A673 (cell line): ENCODE results near the gene OLFM1. TPM values are rescaled to one million over a fixed set of nuclear protein-coding genes. Genes with fewer than 3 reads are reported as not detected.

Source experiments
- BruUV-seq: library from RNA; stranded (reverse); fragments of 400-500 nt; replicated peaks from 2 replicates; lab custom pipeline; 2021; lab: Mats Ljungman, UMichigan
- CTCF ChIA-PET: fragments of 300-600 bp; sonication (Branson Sonifier 250); formaldehyde crosslinking; loops from one replicate; lab custom pipeline; 2022; ENCODE audit warnings: antibody characterized with exemption; lab: Charles Lee
- POLR2A ChIA-PET: fragments of 300-600 bp; sonication (Branson Sonifier 250); formaldehyde crosslinking; loops from one replicate; lab custom pipeline; 2022; ENCODE audit warnings: antibody characterized with exemption; ENCODE audit not compliant: low non-redundant PET; lab: Charles Lee
- DNase-seq: peaks from one replicate; pipeline ENCODE4 v3.0.0-alpha.2; 2015; ENCODE audit warnings: low spot score
- H3K27ac ChIP-seq: fragments of 200-600 bp; sonication (generic); 2 replicates; pipeline ENCODE4 v1.5.1; 2016; ENCODE audit warnings: mixed run types, low read depth, mild to moderate bottlenecking, mixed read lengths, antibody characterized with exemption, low read length; ENCODE audit not compliant: poor library complexity, severe bottlenecking
- H3K27me3 ChIP-seq: fragments of 200-600 bp; sonication (generic); replicated peaks from 2 replicates; pipeline ENCODE4 v1.6.1; 2017; ENCODE audit warnings: mixed run types, low read depth, mild to moderate bottlenecking, mixed read lengths, antibody characterized with exemption, low read length; ENCODE audit not compliant: insufficient read depth, poor library complexity
- H3K36me3 ChIP-seq: fragments of 200-600 bp; sonication (generic); 2 replicates; pipeline ENCODE4 v1.6.1; 2016; ENCODE audit warnings: mixed run types, mild to moderate bottlenecking, mixed read lengths, antibody characterized with exemption, low read length; ENCODE audit not compliant: insufficient read depth, poor library complexity, severe bottlenecking
- H3K4me1 ChIP-seq: fragments of 200-600 bp; sonication (generic); 2 replicates; pipeline ENCODE4 v1.6.1; 2017; ENCODE audit warnings: mixed run types, mild to moderate bottlenecking, mixed read lengths, antibody characterized with exemption, low read length; ENCODE audit not compliant: insufficient read depth, poor library complexity, severe bottlenecking
- H3K4me3 ChIP-seq: fragments of 200-600 bp; sonication (generic); 2 replicates; pipeline ENCODE4 v1.5.1; 2016; ENCODE audit warnings: low read depth, mixed run types, mild to moderate bottlenecking, mixed read lengths, low read length; ENCODE audit not compliant: poor library complexity, severe bottlenecking
- H3K9me3 ChIP-seq: fragments of 200-600 bp; sonication (generic); 2 replicates; pipeline ENCODE4 v1.6.1; 2016; ENCODE audit warnings: mixed run types, low read depth, mild to moderate bottlenecking, mixed read lengths, antibody characterized with exemption, low read length; ENCODE audit not compliant: poor library complexity, severe bottlenecking
- EZH2 ChIP-seq: fragments of 200-600 bp; sonication (generic); IDR thresholded peaks from 2 replicates; pipeline ENCODE4 v1.6.1; 2017; ENCODE audit warnings: borderline replicate concordance, low read depth, mild to moderate bottlenecking, mixed read lengths, antibody characterized with exemption, low read length; ENCODE audit not compliant: poor library complexity, severe bottlenecking
- intact Hi-C: fragments of 100-400 bp; cut with micrococcal nuclease; formaldehyde crosslinking; loops from one replicate; pipeline ENCODE4 v1.10.0; 2022; ENCODE audit not compliant: unreplicated experiment
- total RNA-seq: library from RNA; stranded (reverse); gene quantifications from 2 replicates; pipeline ENCODE4 v1.2.3, GENCODE V29; 2021
- TF ChIP-seq, protein P1 (sequence below): fragments of 300-800, 200-600 bp; sonication (generic); conservative IDR thresholded peaks from 2 replicates; pipeline ENCODE4 v1.5.1; 2017; ENCODE audit warnings: low read depth, mild to moderate bottlenecking, antibody characterized with exemption, low read length, moderate library complexity, mixed read lengths

Gene OLFM1
- total RNA-seq, 1 experiment from 2014 or later, result 308 TPM

GRCh38 chr9:135151757-135152613, 64.5 kb downstream of the OLFM1 start:
- Histone ChIP-seq H3K27ac (peak overlapping the region; percentile 95), H3K9me3 (no peaks in the 10 kb centered on the region), H3K4me3 (no peak overlapping the region), H3K4me1 (peaks cover 35% of the 10 kb centered on the region), H3K36me3 (peaks cover 11% of the 10 kb centered on the region), H3K27me3 (no peaks in the 10 kb centered on the region)
- intact Hi-C loops, result no loop called here
- TF ChIP-seq, protein P1, sequence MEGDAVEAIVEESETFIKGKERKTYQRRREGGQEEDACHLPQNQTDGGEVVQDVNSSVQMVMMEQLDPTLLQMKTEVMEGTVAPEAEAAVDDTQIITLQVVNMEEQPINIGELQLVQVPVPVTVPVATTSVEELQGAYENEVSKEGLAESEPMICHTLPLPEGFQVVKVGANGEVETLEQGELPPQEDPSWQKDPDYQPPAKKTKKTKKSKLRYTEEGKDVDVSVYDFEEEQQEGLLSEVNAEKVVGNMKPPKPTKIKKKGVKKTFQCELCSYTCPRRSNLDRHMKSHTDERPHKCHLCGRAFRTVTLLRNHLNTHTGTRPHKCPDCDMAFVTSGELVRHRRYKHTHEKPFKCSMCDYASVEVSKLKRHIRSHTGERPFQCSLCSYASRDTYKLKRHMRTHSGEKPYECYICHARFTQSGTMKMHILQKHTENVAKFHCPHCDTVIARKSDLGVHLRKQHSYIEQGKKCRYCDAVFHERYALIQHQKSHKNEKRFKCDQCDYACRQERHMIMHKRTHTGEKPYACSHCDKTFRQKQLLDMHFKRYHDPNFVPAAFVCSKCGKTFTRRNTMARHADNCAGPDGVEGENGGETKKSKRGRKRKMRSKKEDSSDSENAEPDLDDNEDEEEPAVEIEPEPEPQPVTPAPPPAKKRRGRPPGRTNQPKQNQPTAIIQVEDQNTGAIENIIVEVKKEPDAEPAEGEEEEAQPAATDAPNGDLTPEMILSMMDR, result no peak
- no peak for TF ChIP-seq EZH2
- ChIA-PET POLR2A (interaction anchor here (0.6 kb wide), 1 partner anchor 57 kb away, joined by 3 read pairs; no protein-coding TSS in a partner anchor), CTCF (no interaction called here)
- no peak for DNase-seq
- no TSS peak for BruUV-seq

DNA sequence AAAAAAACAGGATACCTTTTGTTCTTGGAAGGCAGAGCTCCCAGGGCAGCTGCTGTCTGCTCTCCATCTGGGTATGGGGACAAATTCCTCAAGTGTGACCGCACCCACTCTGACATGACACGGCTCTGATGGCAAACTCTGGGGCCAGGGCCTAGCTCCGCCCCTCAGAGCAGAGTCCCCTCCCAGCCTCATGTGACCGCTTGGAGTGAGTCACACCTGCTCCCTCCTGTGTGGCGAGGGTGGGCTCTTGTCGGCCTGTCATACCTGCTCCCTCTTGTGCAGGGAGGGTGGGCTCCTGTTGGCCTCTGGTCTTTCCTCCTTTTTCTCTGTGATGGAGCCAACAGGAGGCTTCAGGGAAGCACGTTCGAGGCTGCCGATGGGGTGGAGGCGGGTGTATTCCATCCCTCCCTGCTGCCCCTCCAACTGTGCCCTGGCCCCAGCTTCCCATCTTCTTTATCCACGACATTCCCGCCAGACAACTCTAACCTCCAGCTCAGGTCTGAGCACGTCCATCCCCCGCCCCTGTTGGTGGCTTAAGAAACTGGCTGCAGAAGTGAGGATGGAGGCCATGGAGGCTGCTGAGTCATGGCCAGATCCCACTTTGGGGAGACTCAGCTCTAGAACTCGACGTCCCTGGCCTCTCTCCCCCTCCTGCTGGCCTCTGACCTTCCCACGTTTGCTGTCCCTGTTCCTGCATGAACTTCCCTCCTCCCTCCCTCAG, 65.3 kb downstream of the OLFM1 start:
- DNase-seq, result peak; percentile 85

GRCh38 chr9:135154050-135154615, 66.7 kb downstream of the OLFM1 start:
- no peak for DNase-seq
- intact Hi-C loops, result no loop called here
- ChIA-PET POLR2A (no interaction called here), CTCF (no interaction called here)
- H3K27me3 ChIP-seq, result no peaks in the 10 kb centered on the region
- no peaks in the 10 kb centered on the region for H3K9me3 ChIP-seq
- H3K4me3 ChIP-seq, result peak overlapping the region; percentile 46
- H3K27ac ChIP-seq, result peak overlapping the region; percentile 95
- BruUV-seq, result no TSS peak
- TF ChIP-seq EZH2, result no peak
- TF ChIP-seq, protein P1, result no peak
- peaks cover 11% of the 10 kb centered on the region for H3K36me3 ChIP-seq
- H3K4me1 ChIP-seq, result peaks cover 56% of the 10 kb centered on the region

More for the DNA sequence above, 65.3 kb downstream of the OLFM1 start:
- Histone ChIP-seq H3K27ac (peak overlapping the region; percentile 95), H3K27me3 (no peaks in the 10 kb centered on the region), H3K9me3 (no peaks in the 10 kb centered on the region), H3K36me3 (peaks cover 11% of the 10 kb centered on the region), H3K4me3 (peak overlapping the region; percentile 46), H3K4me1 (peaks cover 42% of the 10 kb centered on the region)
- no TSS peak for BruUV-seq
- intact Hi-C loops, result no loop called here
- ChIA-PET POLR2A (no interaction called here), CTCF (no interaction called here)
- TF ChIP-seq, protein P1, result no peak
- TF ChIP-seq EZH2, result no peak
